Activated naive CD4-positive, alpha-beta T cell treated with anti-CD3 and anti-CD28 coated beads for 36 hours (primary cell): ENCODE data around the gene CLDN3. TPM values are rescaled to one million over a fixed set of nuclear protein-coding genes. Genes with fewer than 3 reads are reported as not detected.
"Not testable (repeated sequence)": the region's sequence is repeated elsewhere in the genome, so short reads cannot be mapped to it uniquely, and the experiment has no call there.

Source experiments
- CTCF ChIA-PET: fragments of 350-600 bp; sonication (Branson Sonifier 250); formaldehyde crosslinking; loops from one replicate; lab custom pipeline; 2021; ENCODE audit warnings: antibody characterized with exemption; lab: Charles Lee
- DNase-seq: peaks from one replicate; pipeline ENCODE4 v3.0.0-alpha.2; 2020
- H3K27ac Mint-ChIP-seq: one replicate; pipeline ENCODE4 v1.8.0; 2021; ENCODE audit warnings: mild to moderate bottlenecking, mixed read lengths
- H3K27me3 Mint-ChIP-seq: one replicate; pipeline ENCODE4 v1.8.0; 2021; ENCODE audit warnings: low read depth, mixed read lengths
- H3K36me3 Mint-ChIP-seq: one replicate; pipeline ENCODE4 v1.8.0; 2021; ENCODE audit warnings: low read depth, mixed read lengths
- H3K4me1 Mint-ChIP-seq: one replicate; pipeline ENCODE4 v1.8.0; 2021; ENCODE audit warnings: low read depth, mixed read lengths
- H3K4me3 Mint-ChIP-seq: one replicate; pipeline ENCODE4 v1.8.0; 2021; ENCODE audit warnings: mild to moderate bottlenecking, moderate library complexity, mixed read lengths
- H3K9me3 Mint-ChIP-seq: one replicate; pipeline ENCODE4 v1.8.0; 2021; ENCODE audit warnings: mixed read lengths
- intact Hi-C: fragments of 100-400 bp; cut with micrococcal nuclease; formaldehyde crosslinking; loops from one replicate; pipeline ENCODE4 v1.15.1; 2023
- total RNA-seq, 2 experiments: library from RNA; stranded (reverse); gene quantifications; one replicate each; pipeline ENCODE4 v1.2.3, GENCODE V29; 2021

CLDN3 gene
- total RNA-seq, 2 experiments from 2014 or later: not detected

GRCh38 chr7:73728551-73728950, 41.5 kb downstream of the CLDN3 start:
- H3K4me3 Mint-ChIP-seq: no peak overlapping the region
- H3K9me3 Mint-ChIP-seq: no peaks in the 10 kb centered on the region
- DNase-seq: no peak
- intact Hi-C loops: no loop called here
- no peaks in the 10 kb centered on the region for H3K4me1 Mint-ChIP-seq
- CTCF ChIA-PET: interaction anchor here (1.0 to 2.4 kb wide), 3 partner anchors 60 to 122 kb away, joined by 3 to 20 read pairs (median 5); no protein-coding TSS in a partner anchor
- H3K27me3 Mint-ChIP-seq: peaks cover 8% of the 10 kb centered on the region
- H3K36me3 Mint-ChIP-seq: no peaks in the 10 kb centered on the region
- H3K27ac Mint-ChIP-seq: no peak overlapping the region

- Mint-ChIP-seq H3K4me1 (no peaks in the 10 kb centered on the region), H3K9me3 (no peaks in the 10 kb centered on the region), H3K27ac (no peak overlapping the region), H3K27me3 (peaks cover 8% of the 10 kb centered on the region), H3K4me3 (no peak overlapping the region), H3K36me3 (no peaks in the 10 kb centered on the region)
- intact Hi-C loops: no loop called here
- CTCF ChIA-PET: interaction anchor here (0.5 to 2.4 kb wide), 3 partner anchors 60 to 127 kb away, joined by 3 to 20 read pairs (median 5); no protein-coding TSS in a partner anchor
- DNase-seq: no peak
Observed at GRCh38 chr7:73727952-73728351, 42.1 kb downstream of the CLDN3 start.

GRCh38 chr7:73726083-73726466, 44.0 kb downstream of the CLDN3 start:
- intact Hi-C loops: no loop called here
- H3K4me1 Mint-ChIP-seq: no peaks in the 10 kb centered on the region
- no peaks in the 10 kb centered on the region for H3K9me3 Mint-ChIP-seq
- no peaks in the 10 kb centered on the region for H3K36me3 Mint-ChIP-seq
- DNase-seq: no peak
- CTCF ChIA-PET: interaction anchor here (0.6 to 4.9 kb wide), 9 partner anchors 25 to 140 kb away, joined by 3 to 51 read pairs (median 4); no protein-coding TSS in a partner anchor
- H3K4me3 Mint-ChIP-seq: no peak overlapping the region
- peaks cover 8% of the 10 kb centered on the region for H3K27me3 Mint-ChIP-seq
- H3K27ac Mint-ChIP-seq: no peak overlapping the region

GRCh38 chr7:73723813-73724212, 46.3 kb downstream of the CLDN3 start:
- intact Hi-C loops: no loop called here
- H3K27me3 Mint-ChIP-seq: peaks cover 10% of the 10 kb centered on the region
- H3K36me3 Mint-ChIP-seq: no peaks in the 10 kb centered on the region
- no peaks in the 10 kb centered on the region for H3K9me3 Mint-ChIP-seq
- no peak overlapping the region for H3K4me3 Mint-ChIP-seq
- CTCF ChIA-PET: interaction anchor here (0.6 to 4.9 kb wide), 11 partner anchors 14 to 788 kb away, joined by 3 to 51 read pairs (median 3); partner anchors contain the start of gene MLXIPL
- DNase-seq: no peak
- H3K27ac Mint-ChIP-seq: no peak overlapping the region
- no peaks in the 10 kb centered on the region for H3K4me1 Mint-ChIP-seq

GRCh38 chr7:73722785-73723184, 47.3 kb downstream of the CLDN3 start:
- no peaks in the 10 kb centered on the region for H3K9me3 Mint-ChIP-seq
- no peaks in the 10 kb centered on the region for H3K36me3 Mint-ChIP-seq
- intact Hi-C loops: no loop called here
- H3K27ac Mint-ChIP-seq: no peak overlapping the region
- no peak for DNase-seq
- H3K4me3 Mint-ChIP-seq: no peak overlapping the region
- peaks cover 8% of the 10 kb centered on the region for H3K4me1 Mint-ChIP-seq
- H3K27me3 Mint-ChIP-seq: peaks cover 4% of the 10 kb centered on the region
- CTCF ChIA-PET: interaction anchor here (1.1 to 4.9 kb wide), 4 partner anchors 10 to 115 kb away, joined by 3 to 51 read pairs (median 4); partner anchors contain the start of genes MLXIPL and VPS37D

- DNase-seq, H3K36me3 Mint-ChIP-seq, intact Hi-C loops, H3K4me3 Mint-ChIP-seq, H3K27me3 Mint-ChIP-seq, H3K27ac Mint-ChIP-seq, H3K9me3 Mint-ChIP-seq: not testable (repeated sequence)
- peaks cover 14% of the 10 kb centered on the region for H3K4me1 Mint-ChIP-seq
- CTCF ChIA-PET: interaction anchor here (1.0 to 1.3 kb wide), 4 partner anchors 10 to 93 kb away, joined by 3 to 6 read pairs (median 3); partner anchors contain the start of gene VPS37D
Observed at GRCh38 chr7:73722182-73722581, 47.9 kb downstream of the CLDN3 start.

GRCh38 chr7:73721377-73721817, 48.7 kb downstream of the CLDN3 start:
- no peaks in the 10 kb centered on the region for H3K36me3 Mint-ChIP-seq
- intact Hi-C loops: no loop called here
- H3K27me3 Mint-ChIP-seq: peaks cover 4% of the 10 kb centered on the region
- H3K4me3 Mint-ChIP-seq: peak overlapping the region; percentile 39
- no peak overlapping the region for H3K27ac Mint-ChIP-seq
- H3K9me3 Mint-ChIP-seq: no peaks in the 10 kb centered on the region
- CTCF ChIA-PET: interaction anchor here (1.0 to 1.3 kb wide), 3 partner anchors 11 to 92 kb away, joined by 3 to 6 read pairs (median 3); no protein-coding TSS in a partner anchor
- DNase-seq: no peak
- H3K4me1 Mint-ChIP-seq: peaks cover 20% of the 10 kb centered on the region

- not testable (repeated sequence) for H3K27me3 Mint-ChIP-seq
Observed at GRCh38 chr7:73720443-73720842, 49.6 kb downstream of the CLDN3 start.

GRCh38 chr7:73719806-73720169, 50.3 kb downstream of the CLDN3 start:
- no peak for DNase-seq
- peak overlapping the region; percentile 71 for H3K4me3 Mint-ChIP-seq
- peaks cover 3% of the 10 kb centered on the region for H3K27me3 Mint-ChIP-seq
- CTCF ChIA-PET: interaction anchor here (0.8 kb wide), 1 partner anchor 113 kb away, joined by 5 read pairs; no protein-coding TSS in a partner anchor
- no peak overlapping the region for H3K27ac Mint-ChIP-seq
- no peaks in the 10 kb centered on the region for H3K9me3 Mint-ChIP-seq
- H3K36me3 Mint-ChIP-seq: no peaks in the 10 kb centered on the region
- peaks cover 33% of the 10 kb centered on the region for H3K4me1 Mint-ChIP-seq
- intact Hi-C loops: loop anchor here (1.0 to 10.0 kb wide), 7 partner anchors 19 to 935 kb away; partner anchors contain the start of genes ABHD11, BAZ1B, BUD23 and DNAJC30

More at GRCh38 chr7:73720443-73720842, 49.6 kb downstream of the CLDN3 start:
- H3K27ac Mint-ChIP-seq, intact Hi-C loops, H3K36me3 Mint-ChIP-seq, DNase-seq, H3K9me3 Mint-ChIP-seq: not testable (repeated sequence)
- CTCF ChIA-PET: interaction anchor here (0.8 kb wide), 1 partner anchor 114 kb away, joined by 5 read pairs; no protein-coding TSS in a partner anchor
- Mint-ChIP-seq H3K4me3 (peak overlapping the region; percentile 71), H3K4me1 (peaks cover 30% of the 10 kb centered on the region)

Other genes with a start within 250 kb of the CLDN3 start
- gene BAZ1B, start 248.0 kb downstream of the CLDN3 start, total RNA-seq: 10 to 100 TPM; 67.6 to 69.9 TPM
- 10 to 100 TPM; 38.5 to 44.1 TPM for gene BCL7B, start 212.6 kb downstream of the CLDN3 start, total RNA-seq
- 10 to 100 TPM; 21.5 to 23.6 TPM for gene TBL2, start 191.7 kb downstream of the CLDN3 start, total RNA-seq
- under 1 TPM in 1 of 2 experiments, not detected in 1; 0.22 TPM for gene MLXIPL, start 145.7 kb downstream of the CLDN3 start, total RNA-seq
- gene VPS37D, start 102.4 kb downstream of the CLDN3 start, total RNA-seq: not detected
- gene DNAJC30, start 86.8 kb downstream of the CLDN3 start, total RNA-seq: 1 to 10 TPM; 4.2 to 4.4 TPM
- gene BUD23, start 86.7 kb downstream of the CLDN3 start, total RNA-seq: 100 to 1,000 TPM in 1 of 2 experiments, 10 to 100 TPM in 1; 95.1 to 110 TPM
- 10 to 100 TPM; 23.7 to 24.1 TPM for gene STX1A, start 50.6 kb downstream of the CLDN3 start, total RNA-seq
- 10 to 100 TPM in 1 of 2 experiments, 1 to 10 TPM in 1; 9.4 to 11.3 TPM for gene ABHD11, start 31.5 kb downstream of the CLDN3 start, total RNA-seq
- under 1 TPM; 0.10 to 0.25 TPM for gene CLDN4, start 60.7 kb upstream of the CLDN3 start, total RNA-seq
- 1 to 10 TPM; 1.7 to 2.2 TPM for gene METTL27, start 72.2 kb upstream of the CLDN3 start, total RNA-seq
- gene TMEM270, start 90.9 kb upstream of the CLDN3 start, total RNA-seq: not detected